NCI-H748 (cell line): Measurements from ENCODE around the gene DTNB.
"Not testable (repeated sequence)": the region's sequence is repeated elsewhere in the genome, so short reads cannot be mapped to it uniquely, and the experiment has no call there.

Experiments
- DNase-seq: peaks from one replicate; lab custom pipeline; 2025; ENCODE audit not compliant: unreplicated experiment; lab: John Stamatoyannopoulos, UW

DTNB gene

DNA sequence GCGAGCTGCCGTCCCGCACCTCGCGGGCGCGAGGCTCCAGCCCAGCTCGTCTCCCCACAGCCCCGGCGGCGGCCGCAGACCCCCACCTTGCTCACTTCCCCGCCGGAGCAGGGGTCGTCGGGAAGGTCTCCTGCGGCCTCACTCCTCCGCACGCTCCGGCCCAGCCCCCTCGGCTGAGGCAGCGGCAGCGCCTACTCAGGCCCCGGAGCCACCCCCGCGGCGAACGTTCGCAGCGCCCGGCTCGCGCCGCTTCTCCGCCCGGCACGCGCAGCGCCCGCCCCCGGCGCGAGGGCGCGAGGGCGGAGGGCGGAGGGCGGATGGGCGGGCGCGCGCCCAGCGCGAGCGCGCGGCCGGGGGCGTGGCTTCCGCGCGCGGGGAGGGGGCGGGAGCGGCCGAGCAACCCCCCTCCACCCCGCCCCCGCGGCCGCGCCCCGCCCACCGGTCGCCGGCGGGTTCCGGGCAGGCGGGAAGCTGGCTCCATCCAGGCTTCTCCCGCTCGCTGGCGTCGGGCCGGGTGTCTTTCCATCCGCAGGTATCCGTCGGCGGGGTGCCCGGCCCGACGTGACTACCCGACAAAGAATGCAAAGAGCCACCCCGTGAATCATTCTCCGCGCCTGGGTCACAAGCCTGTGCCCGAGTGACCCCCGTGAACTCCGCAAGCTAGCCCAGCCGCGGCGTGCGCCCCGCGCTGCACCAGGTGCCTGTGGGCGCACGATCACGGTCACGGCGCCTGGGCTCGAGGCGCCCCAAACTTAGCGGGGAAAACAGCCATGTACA lies at the start of gene DTNB:
Gene DTNB (minus strand): TSS at position 278 of the 777 bp plus-strand sequence. CDS start 20,917 bp downstream, outside the sequence.
- DNase-seq = peak; percentile 86

DNA sequence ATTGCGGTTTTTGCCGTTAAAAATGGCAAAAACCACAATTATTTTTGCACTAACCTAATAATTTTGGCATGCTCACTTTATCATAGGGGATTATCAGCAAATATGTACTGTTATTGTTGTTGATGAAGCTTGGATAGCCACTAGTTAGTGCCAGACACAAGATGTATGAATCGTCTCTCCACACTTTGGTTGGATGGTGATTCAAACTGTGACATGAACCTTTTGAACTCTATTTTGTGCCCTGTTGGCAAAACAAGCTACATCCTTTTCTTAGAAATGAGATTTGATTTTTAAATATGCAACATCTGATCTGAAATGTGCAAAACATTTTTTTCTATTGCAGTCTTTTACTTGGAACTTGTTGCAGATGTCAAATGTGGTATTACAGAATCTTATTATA lies 48.8 kb upstream of the DTNB start:
- DNase-seq = no peak

DNA sequence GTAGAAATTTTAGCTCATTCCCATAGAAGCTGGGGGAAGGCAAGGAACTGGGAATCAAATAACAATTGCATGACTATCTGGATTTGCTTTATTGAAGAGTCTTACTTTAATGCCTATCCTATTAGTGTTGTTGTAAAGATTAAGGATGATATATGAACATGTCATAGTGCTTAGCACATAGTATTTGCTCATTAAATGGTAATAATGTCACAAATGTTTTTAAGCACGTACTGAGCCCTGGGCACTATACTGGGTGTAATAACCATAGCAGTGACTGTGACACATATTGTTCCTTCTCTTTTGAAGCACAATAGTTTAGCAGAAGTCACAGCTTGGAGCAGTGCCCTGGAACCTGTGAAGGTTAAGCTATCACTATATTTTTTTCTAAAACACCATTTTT lies 47.2 kb upstream of the DTNB start:
- DNase-seq = no peak

DNA sequence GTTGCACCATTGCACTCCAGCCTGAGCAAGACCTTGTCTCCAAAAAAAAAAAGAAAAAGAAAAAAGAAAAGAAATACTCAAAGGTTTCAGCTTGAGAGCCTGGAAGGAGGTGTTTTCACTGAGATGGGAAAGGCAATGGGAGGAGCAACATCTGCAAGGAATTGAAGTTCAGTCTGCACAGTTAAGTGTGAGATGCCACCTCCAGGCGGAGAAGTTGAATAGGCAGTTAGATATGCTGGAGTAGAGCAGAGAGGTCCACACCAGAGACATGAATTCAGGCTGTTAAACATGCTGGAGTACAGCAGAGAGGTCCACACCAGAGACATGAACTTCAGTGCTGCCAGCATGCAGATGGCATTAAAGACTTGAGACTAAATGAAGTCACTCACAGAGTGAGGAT lies 41.4 kb upstream of the DTNB start:
- DNase-seq = no peak

DNA sequence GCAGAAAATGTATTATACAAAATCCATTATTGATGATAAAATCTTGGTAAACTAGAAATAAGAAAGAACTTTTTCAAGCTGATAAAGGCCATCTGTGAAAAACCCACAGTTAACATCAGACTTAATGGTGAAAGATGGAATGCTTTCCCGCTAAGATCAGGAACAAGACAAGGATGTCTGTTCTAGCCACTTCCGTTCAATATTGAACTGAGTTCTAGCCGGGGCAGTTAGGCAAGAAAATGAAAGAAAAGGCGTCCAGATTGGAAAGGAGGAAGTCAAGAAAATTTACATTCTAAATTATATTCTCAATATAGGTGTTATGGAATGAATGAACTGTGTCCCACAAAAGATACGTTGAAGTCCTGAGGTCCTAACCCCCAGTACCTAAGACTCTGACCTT lies 39.1 kb upstream of the DTNB start:
- DNase-seq = no peak

DNA sequence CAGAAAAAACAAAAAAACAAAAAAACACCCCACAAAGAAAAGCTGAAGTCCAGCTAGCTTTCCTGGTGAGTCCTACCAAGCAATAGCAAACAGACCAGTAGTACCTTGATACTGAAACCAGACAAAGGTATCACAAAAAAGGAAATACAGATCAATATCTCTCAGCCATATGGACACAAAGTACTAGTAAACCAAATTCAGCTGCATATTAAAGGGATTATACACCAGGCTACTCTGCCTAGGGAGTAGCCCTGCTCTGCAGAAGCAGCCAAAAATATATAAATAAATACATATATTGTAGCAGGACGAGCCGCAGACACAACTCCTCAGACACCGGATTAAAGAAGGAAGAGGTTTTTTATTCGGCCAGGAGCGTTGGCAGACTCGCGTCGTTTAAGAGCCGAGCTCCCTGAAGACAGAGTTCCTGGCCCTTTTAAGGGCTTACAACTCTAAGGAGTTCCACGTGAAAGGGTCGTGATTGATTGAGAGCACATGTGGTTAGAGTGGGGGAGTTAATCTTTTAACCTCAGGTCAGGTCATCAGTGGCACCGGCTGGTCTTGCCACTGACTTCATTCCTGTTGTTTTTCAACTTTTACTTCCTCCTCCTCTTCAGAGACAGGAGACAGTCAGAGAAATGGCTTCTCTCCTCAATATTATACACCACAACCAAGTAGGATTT lies 38.4 kb upstream of the DTNB start:
- DNase-seq = no peak

DNA sequence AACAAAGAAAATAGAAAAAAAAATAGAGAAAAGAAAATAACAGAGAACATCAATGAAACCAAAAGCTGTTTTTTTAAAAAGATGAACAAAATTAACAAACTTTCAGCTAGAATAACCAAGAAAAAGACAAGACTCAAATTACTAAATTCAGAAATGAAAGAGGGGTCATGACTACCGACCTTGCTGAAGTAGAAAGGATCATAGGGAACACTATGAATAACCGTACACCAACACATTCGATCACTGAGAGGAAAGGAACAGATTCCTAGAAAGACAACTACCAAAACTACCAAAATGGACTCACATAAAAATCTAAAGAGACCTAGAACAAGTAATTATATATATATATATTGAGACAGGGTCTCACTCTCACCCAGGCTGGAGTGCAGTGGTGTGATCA lies 37.4 kb upstream of the DTNB start:
- no peak for DNase-seq

DNA sequence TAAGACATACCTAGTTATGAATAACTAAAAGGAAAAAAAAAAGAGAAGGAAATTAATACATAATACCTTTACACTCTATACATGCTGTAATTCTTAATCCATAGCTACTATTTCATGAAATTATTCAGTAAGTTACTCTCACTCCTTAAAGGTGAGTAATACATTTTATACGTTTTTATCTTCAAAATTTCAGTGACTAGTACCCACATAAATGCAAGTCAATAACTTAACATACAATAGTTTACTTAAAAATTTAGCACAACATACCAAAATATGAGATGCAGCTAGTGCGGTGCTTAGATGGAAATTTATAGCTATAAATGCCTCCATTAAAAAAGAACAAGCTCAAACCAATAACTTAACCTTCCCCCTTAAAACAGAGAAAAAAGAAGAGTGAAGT lies 36.0 kb upstream of the DTNB start:
- DNase-seq = no peak

DNA sequence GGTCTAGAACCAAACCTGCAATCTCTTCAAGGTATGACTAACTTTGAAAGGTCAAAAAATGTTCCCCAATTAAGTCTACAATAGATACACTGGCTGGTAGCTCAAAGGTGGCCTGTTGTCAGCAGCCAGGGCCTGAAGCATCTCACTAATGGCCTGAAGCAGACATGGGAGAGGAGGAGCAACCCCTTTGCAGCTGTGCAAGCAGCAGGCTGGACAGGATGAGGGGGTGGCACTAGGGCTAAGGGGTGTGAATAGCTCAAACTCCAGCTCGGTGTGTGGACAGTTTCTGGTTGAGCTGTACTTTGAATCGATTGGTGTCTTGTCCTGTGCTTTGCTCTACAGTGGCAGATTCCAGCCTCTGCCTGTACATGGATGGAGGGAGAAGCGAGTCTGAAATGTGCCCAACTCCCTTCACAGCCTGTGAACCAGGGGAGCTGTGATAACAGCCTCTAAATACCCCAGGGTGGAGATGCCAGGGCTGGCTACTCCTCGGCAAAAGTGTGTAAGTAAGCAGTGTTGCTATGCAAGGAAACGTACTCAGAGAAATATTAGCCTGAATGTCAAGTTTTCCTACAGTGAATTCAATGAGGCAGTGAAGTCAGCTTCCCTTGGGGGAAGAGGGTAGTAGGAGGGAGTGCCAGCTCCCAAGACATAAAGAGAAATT lies 34.7 kb upstream of the DTNB start:
- DNase-seq = no peak

DNA sequence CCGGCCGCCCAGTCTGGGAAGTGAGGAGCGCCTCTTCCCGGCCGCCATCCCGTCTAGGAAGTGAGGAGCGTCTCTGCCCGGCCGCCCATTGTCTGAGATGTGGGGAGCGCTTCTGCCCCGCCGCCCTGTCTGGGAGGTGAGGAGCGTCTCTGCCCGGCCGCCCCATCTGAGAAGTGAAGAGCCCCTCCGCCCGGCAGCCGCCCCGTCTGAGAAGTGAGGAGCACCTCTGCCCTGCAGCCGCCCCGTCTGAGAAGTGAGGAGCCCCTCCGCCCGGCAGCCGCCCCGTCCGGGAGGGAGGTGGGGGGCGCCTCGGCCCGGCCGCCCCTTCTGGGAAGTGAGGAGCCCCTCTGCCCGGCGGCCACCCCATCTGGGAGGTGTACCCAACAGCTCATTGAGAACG lies 32.2 kb upstream of the DTNB start:
- not testable (repeated sequence) for DNase-seq

DNA sequence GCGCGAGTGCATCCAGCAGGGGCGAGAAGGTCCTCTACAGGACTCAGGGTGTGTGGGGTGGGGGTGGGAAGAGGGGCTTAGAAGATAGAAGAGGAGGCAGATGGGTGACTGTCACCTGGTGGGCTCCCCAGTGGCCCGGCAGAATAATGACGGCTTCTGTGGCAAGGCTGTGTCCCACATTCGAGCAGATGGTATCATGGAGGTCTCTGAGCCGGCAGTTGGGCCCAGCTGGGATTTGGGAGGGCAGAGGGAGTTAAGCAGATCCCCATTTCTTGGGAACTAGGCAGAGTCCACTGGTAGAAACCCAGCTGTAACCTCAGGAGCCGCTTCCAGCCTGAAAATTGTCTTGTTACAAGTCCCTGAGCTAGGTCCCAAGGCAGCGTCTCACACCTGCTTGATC lies 28.4 kb upstream of the DTNB start:
- no peak for DNase-seq

DNA sequence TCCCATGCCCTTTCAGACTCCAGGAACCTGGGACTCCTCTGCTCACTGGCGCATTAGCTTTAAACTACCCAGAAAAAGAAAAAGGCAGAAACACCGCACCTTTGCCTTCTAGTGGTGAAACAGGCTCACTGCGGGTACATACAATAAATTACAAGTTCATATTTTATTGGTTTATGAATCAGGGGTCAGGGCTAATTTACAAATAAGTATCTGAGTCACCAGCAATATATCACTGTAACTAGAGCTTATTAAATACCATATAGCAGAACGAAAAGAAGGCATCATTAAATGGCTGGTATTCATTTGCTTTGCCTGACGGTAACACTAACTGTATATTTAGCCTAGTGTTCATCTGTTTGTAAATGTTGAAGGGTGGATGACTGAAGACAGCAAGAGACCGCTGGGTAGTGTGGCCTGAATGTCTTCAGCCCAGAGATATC lies 26.9 kb upstream of the DTNB start:
- peak; percentile 59 for DNase-seq

DNA sequence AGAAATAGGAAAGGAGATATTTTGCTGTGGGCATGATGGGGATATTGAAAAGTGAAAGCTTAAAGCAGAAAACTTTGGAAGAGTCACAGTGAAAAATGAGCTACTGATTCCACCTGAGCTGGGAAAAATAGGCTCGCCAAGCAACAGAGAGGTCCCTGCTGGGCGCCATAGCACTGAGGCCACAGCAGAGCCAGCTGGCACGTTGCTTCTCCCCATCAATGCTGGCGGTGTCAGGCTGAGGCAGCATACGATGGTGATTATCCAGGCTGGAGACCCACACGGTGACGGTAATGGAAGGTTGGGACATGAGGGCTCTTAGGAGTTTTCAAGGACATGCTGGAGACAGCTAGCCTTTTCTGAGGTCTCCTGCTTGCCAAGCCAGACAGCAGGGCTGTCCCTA lies 25.8 kb upstream of the DTNB start:
- peak; percentile 11 for DNase-seq

DNA sequence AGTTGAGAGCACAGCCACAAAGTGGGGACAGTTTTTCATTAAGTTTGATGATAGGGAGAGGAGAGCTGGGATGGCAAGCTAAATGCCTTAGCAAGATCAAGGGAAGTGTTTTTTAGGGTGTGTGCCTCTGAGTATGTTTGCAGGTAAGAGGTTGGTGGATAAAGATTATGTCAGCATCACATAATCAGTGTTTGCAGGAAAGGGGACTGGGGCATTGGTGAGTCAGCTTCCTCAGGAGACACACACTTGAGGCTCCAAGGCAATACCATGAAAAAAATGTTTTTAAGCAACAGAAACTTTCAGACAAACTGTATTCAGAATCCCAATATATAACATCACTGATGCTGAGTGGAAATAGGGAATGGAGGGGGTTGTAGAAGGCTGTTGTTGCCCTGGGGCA lies 25.4 kb upstream of the DTNB start:
- DNase-seq = no peak

DNA sequence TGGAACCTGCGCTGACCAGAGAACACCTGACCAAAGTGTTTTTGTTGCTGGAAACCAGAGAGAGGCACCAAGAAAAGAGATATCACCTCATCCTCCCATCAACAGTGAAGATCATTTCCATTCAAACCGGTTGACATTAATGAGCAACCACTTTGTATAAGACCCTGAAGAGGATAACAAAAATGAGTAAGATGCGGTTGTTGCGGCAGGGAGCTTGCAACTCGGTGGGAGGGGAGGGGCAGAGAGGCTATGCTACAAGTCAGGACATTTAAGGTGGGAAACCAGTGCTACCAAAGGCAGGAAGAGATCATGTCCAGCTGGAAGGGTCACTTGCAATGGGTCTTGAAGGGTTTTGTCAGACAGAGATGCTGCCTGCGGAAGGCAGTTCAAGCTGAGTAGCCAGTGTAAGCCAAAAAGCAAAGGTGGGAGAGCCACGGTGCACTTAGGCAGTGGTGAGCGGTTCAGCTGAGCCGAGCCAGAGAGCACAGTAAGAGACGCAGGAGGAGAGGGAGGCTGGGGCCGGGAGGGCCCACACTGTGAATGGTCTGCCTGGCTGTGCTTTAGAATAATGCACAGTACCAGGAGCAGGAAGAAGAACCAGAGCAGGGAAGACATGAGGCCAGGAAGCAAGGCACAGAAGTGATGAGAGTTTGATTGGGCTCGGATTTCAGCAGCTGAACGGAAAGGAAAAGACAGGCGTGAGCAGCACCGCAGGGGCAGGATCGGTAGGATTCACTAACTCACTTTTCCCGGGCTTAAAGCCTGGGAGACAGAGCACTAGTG lies 24.4 kb upstream of the DTNB start:
- peak; percentile 24 for DNase-seq

DNA sequence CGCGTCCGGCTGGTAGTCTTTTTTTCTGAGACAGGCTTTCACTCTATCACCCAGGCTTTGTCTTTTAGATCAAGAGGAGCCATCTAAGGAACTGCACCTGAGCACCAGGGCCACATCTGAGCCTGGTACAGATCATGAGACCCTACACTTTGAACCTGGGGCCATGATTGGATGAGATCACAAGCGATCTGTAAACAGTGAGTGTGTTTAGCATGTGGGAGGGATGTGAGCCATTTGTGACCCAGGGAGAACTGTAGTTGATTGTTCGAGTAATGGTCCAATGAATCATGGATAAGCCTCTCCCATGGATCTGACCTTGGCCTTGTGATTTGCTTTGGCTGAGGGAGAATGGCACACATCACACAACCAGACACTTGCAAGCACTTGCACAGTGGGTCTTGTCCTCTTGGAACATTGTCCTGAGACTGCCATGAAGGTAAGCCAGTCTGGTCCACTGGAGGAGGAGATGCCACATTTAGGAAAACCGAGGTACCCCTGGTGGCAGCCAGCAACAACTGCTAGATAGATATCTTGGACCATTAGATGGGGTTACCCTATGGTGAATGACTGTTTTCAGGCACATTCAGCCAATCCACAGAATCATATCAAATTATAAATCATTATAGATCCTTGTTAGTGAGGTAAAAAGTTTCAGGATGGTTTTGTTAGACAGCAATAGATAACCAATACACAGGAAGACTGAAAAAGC lies 19.5 kb upstream of the DTNB start:
- no peak for DNase-seq

DNA sequence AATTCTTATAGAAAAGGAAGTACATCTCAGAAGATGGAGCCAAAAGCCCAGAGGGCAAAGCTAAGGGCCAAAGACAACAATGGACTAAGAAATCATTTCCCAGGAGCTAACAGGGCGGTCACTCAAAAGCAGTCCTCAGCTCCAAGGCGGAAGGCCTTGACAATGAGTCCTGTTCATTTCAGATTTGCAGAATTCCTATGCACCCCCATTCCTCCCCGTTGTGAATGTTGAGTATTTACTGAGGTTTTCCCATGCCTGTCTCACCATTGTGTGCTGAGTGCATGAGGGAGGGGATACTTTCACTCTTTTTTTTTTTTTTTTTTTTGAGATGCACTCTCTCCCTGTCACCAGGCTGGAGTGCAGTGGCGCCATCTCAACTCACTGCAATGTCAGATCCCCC lies 18.8 kb upstream of the DTNB start:
- DNase-seq = no peak

DNA sequence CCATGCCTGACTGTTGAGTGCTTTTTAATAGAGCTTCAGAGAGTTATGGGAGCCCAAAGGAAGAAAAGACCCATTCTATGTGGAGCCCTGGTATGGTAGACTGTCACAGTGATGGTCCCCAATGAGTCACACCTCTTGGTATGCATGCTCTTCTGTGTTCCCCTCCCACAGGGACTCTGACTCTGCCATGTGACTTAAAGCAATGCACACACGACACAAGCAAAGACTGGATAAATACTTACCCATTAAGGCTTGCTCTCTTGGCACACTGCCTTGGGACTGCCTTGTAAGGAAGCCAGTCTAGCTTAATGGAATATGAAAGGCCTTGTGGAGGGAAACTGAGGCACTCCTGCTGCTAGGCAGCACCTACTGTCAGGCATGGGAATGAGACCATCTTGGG lies 16.7 kb upstream of the DTNB start:
- DNase-seq = no peak

DNA sequence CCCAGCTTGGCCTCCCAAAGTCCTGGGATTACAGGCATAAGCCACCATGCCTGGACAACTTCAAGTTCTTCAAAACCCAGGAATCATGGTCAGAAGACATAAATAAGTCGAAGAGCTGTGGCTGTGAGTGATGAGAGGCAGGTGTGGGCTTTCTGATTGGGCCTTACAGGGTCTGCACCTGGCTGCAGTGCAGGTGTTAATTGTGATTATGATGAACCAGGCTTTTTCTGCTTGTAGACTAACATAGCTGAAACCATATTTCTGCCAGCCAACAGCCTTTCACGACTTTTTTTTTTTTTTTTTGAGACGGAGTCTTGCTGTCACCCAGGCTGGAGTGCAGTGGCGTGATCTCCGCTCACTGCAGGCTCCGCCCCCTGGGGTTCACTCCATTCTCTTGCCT lies 14.9 kb upstream of the DTNB start:
- DNase-seq = no peak

DNA sequence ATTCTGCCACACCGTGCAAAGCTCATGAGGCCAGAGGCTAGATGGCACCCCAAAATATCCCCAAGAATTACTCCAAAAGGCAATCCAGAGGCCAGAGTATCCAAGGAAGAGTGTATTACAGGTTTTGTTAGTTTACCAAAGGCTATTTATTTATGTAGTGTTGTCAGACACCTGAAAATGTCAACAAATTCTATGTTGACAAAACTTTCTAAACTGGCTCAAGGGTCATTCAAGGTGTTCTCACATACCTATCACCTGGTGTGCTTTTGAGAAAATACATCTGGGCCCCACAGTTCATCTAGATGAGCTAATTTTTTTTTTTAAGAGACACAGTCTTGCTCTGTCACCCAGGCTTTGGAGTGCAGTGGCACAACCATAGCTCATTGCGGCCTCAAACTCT lies 12.4 kb upstream of the DTNB start:
- DNase-seq = no peak
